HG03521 (cell line): Measurements from ENCODE around the gene ZBTB42.
"Not testable (repeated sequence)": the region's sequence is repeated elsewhere in the genome, so short reads cannot be mapped to it uniquely, and the experiment has no call there.

ENCODE experiments used
- ATAC-seq: cut with Tn5 transposase; IDR thresholded peaks from one replicate; pipeline ENCODE4 v1.9.1; 2021; ENCODE audit warnings: mild to moderate bottlenecking, moderate library complexity; ENCODE audit not compliant: unreplicated experiment

Gene ZBTB42

GRCh38 chr14:104805941-104806624 lies 5.2 kb downstream of the ZBTB42 start:
- no peak for ATAC-seq

- ATAC-seq: no peak
Observed at GRCh38 chr14:104806625-104807465, 5.9 kb downstream of the ZBTB42 start.

- no peak for ATAC-seq
Observed at GRCh38 chr14:104808456-104808855, 7.6 kb downstream of the ZBTB42 start.

GRCh38 chr14:104810316-104810715 lies 9.4 kb downstream of the ZBTB42 start:
- ATAC-seq: no peak

DNA sequence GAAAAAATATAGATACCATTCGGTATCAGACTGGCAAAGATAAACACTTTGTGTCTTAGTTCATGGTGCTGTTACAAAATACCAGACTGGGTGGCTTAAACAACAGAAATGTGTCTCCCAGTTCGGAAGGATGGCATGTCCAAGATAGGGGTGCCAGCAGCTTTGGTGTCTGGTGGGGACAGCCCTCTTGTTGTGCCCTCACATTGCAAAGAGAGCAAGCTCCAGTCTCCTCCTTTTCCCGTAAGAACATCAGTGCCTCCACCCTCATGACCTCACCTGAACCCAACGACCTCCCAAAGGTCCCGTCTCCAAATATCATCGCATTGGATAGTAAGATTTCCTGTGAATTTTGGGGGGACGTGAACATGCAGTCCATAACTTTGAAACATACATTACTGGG lies 12.4 kb downstream of the ZBTB42 start:
- ATAC-seq: no peak

GRCh38 chr14:104814701-104815100 lies 13.8 kb downstream of the ZBTB42 start:
- ATAC-seq: not testable (repeated sequence)

DNA sequence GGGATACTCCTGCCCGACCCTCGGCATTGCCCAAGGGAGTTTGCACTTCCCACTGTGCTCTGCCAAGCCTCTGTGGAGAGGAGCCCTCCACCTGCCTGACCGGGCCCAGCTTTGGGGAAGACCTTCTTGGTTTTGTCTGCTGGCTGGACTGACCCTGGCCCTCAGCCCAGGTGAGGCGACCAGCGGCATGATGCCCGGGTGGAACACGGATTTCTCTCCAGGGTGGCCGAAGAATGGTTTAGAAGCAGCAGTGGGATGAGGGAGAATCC lies 15.6 kb downstream of the ZBTB42 start:
- ATAC-seq: no peak

DNA sequence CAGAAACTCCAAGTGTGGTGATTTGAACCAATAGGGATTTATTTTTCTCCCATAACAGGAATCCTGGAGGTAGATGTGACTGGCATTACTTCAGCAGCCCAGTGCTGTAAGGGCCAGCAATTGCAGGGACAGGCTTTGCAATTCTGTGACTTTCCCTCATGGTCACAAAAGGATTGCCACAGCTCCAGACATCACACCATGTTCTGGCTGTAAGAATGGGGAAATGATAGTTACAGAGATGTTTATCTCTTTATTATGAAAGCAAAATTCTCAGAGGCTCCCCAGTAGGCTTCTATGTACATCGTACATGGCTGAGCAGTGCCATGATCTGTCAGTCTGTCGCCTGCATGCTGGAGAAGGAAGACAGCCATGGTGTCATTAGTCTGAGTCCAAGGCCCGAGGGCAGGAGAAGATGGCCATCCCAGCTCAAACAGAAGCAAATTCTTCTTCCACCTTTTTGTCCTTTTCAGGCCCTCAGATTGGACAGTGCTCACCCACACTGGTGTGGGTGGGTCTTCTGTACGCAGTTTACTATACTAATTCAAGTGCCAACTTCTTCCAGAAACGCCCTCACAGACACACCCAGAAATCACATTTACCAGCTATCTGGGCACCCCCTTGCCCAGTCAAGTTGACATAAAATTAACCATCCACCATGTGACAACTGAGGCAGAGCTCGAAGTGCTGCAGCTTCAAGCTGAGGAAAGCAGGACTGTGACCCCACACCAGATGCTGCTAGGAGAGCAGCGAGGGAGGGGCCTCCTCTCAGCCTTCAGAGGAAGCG lies 17.2 kb downstream of the ZBTB42 start:
- no peak for ATAC-seq

DNA sequence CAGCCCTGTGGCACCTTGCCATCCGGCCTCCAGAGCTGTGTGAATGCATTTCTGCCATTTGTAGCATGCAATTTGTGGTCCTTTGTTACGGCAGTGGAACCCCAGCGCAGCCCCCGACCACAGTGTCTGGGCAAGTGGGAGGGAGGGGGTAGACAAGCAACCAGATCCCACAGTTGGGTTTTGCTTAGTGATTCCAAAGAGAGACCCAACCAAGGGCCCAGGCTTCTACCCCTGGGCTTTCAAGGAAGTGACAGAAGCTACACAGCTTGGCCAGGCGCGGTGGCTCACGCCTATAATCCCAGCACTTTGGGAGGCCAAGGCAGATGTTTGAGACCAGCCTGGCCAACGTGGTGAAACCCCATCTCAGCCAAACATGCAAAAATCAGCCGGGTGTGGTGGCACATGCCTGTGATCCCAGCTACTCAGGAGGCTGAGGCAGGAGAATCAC lies 17.8 kb downstream of the ZBTB42 start:
- no peak for ATAC-seq

DNA sequence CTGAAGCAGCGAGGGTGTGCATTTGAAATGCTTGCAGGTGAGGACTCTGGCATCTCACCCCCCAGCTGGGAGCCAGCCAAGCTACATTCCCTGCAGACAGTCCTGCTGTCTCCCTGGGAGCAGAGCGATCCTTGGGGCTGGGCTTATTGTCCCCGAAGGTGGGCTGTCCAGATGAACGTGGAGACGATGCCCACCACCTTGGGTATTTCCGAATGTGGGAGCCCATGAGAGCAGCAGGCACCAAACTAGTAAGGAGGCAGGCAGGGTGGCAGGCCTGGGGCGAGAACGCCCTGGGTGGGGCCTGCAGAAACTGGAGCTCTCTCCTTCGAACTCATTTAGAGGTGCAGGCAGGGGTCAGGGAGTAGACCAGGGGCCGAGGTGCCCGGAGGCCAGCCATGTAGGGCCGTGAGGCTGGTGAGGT lies 18.5 kb downstream of the ZBTB42 start:
- ATAC-seq: no peak

DNA sequence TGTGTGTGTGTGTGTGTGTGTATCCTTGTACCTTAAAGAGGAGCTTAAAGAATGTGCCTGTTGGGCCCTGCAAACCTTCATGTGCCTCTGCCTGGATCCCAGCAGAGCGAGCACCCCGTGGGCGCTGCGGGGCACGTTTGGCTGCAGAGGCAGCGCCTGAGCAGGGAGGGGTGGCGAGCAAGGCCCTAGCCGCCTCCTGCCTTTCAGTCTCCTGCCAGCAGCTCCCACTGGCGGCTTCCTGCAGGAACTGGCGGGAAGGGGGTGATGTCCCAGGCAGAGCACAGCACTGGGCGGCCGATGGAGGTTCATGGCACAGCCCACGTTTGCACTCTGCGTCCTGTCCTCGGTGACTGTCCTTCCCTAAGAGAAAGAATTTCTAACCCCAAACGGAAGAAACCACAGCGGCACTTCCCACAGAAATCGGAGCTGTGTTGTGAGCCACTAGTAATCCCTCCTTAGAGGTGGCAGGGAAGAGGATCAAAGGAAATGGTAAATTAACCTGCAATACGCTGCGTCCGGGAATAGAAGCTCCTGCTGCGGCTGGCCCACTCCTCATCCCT lies 19.8 kb downstream of the ZBTB42 start:
- no peak for ATAC-seq

DNA sequence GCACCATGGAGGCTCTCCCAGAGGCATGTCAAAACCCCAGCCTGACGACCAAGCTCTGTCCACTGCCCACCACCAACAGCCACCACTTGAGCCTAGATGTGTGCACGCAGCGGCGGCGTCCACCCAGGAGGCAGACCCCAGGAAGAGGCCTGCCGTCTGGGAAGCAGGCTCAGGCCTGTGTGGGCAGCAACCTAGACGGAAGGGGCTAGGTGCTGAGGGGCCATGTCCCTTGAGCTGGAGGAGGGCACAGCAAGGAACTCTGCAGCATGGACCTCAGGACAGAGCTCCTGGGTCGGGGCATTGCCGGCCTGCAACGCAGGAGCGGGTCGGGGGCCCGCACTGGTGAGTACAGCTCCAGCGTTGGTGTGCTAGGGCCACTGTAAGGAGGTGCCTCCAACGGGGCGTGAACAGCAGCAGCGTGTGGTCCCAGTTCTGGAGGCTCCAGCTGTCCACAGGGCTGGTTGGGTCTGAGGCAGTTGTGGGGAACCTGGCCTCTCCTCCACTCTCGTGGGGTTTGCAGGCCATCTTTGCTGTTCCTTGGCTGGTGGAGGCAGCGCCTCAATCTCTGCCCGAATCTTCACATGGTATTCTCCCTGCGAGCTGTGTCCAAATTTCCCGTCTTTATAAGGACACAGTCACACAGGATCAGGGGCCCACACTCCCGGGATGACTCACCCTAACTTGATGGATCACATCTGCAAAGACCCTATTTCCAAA lies 20.5 kb downstream of the ZBTB42 start:
- no peak for ATAC-seq

GRCh38 chr14:104821971-104822608 lies 21.2 kb downstream of the ZBTB42 start:
- no peak for ATAC-seq

- ATAC-seq: no peak
Observed at GRCh38 chr14:104822821-104823615, 22.1 kb downstream of the ZBTB42 start.

DNA sequence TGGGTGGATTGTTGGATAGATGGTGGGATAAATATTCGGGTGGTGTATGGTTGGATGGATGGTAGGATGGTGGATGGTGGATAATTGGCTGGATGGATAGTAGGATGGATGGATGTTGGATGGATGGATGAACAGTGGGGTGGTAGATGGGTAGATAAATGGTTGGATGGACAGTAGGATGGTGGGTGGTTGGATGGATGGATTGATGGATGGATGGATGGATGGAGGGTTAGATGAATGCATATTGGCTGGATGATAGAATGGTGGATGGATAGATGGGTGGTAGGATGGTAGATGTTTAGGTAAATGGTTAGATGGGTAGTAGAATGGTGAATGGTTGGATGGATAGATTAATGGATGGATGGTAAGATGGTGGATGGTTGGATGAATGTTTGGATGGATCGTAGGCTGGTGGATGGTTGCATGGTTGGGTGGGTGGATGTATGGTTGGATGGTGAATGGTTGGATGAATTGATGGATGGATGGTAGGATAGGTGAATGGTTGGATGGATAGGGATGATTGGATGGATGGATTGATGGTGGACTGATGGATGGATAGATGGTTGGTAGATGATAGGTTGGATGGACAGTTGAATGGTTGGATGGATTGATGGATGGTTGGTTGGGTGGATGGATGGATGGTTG lies 23.6 kb downstream of the ZBTB42 start:
- no peak for ATAC-seq

- ATAC-seq: peak; percentile 83
Observed at GRCh38 chr14:104826189-104826860, 25.4 kb downstream of the ZBTB42 start.

- no peak for ATAC-seq
Observed at GRCh38 chr14:104826861-104827176, 25.9 kb downstream of the ZBTB42 start.

DNA sequence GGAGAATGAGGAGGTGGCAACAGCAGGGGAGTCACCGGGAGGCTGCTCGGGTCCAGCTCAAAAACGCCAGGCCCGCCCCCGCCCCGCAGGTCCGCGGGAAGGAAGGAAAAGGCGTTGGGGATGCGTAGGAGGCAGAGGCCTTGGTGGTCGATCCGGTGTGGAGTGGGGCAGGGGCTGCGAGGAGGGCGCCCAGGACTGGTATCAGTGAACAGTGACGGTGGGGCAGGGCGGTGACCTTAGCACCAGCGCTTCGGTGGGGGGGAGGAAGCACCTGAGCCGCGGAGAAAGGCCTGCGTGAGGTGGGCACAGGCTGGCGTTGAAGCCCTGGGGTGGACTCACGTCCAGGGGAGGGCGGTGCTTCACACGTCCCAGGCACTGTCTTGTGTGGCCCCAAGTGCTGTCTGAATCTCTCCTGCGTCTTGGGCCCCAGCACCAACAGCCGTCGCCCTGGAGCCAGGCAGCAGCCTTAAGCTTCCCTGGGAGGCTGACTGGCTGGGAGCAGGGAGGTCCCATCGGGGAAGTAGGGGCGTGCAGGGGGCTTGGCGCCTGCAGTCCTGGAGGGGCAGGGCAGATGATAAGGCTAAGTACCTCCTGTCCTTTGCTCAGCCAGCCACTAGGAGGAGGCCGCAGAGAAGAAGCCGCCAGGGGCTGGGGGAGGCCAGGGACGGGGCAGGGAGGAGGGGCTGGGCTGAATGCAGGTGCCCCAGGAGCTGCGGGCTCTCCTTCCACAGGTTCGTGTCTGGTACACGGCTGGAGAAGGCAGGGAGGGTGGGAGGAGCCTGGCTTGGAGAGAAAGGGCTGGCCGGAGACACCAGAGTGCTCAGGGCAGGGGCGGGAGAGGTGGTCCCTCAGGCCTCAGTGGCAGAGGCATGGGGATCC lies 26.5 kb downstream of the ZBTB42 start:
- no peak for ATAC-seq
